GM19025 (cell line): Measurements from ENCODE around the gene CTNNA3.
"Not testable (repeated sequence)": the region's sequence is repeated elsewhere in the genome, so short reads cannot be mapped to it uniquely, and the experiment has no call there.

ENCODE experiments used
- ATAC-seq: cut with Tn5 transposase; IDR thresholded peaks from one replicate; pipeline ENCODE4 v1.9.1; 2021; ENCODE audit warnings: mild to moderate bottlenecking, low read depth, moderate library complexity; ENCODE audit not compliant: unreplicated experiment

CTNNA3 gene

GRCh38 chr10:67262675-67263074 is 433.3 kb downstream of the CTNNA3 start:
- ATAC-seq: no peak

- ATAC-seq: no peak
Observed at GRCh38 chr10:67261300-67261797, 434.6 kb downstream of the CTNNA3 start.

DNA sequence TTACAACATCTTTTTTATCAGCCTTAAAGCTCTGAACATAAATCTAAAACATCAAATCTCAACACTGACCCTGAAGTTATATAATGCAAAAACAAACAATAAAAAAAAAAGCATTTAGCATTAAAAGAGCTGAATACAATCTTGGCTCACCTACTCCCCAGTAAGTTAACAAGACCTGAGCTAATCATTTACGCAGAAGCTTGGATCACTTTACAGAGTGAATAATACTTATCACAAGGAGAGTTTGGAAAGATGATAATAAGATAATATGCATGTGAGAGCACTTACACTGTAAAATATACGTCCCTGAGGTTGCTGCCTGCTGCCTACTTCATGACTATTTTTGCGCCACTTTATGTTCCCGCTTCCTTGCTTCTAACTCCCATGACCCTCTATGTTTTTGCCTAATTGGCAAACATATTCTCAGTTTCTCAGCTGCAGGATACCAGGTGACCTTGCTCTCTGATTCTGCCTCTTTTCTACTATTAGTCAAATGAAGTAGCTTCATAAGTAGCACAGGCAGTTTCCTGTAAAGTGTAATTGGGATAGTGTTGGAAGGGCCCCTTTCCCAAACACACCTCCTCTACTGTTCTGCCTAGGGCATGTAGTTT is 436.6 kb downstream of the CTNNA3 start:
- no peak for ATAC-seq

- no peak for ATAC-seq
Observed at GRCh38 chr10:67257427-67258144, 438.4 kb downstream of the CTNNA3 start.

GRCh38 chr10:67257018-67257417 is 439.0 kb downstream of the CTNNA3 start:
- ATAC-seq: no peak

DNA sequence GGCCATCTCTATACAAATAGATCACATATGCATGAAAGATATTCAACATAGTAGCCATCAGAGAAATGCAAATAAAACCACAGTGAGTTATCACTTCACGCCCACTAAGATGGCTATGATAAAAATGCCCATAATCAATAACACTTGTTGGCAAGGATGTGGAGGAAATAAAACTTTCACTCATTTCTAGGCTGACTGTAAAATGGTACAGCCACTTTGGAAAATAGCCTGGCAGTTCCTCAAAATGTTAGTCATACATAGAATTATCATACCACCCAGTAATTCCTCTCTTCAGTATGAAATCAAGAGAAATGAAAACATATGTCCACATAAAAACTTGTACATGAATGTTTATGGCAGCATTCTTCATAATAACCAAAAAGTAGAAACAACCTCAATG is 445.3 kb downstream of the CTNNA3 start:
- no peak for ATAC-seq

DNA sequence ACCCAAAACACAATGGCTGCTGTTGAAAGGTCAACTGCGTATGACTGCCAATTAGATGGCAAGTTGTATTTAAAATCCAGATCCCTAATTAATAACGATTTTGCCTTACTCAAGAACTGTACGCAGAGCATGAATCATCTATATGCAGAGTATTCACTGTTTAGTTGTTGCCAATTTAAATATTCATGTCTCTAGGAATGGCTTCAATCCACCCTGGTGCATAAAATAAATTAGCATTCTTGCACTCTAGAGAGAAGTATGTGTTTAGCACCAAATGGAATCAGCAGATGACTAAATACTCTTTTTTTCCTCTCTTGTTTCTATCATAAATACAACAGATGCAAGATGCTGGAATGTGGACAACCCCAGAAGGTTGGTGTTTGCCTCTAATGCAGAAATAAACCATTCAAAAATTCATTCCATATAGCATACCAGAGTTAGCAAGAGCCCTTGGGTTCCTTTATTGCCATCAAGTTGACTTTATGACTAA is 449.9 kb downstream of the CTNNA3 start:
- ATAC-seq: no peak

- no peak for ATAC-seq
Observed at GRCh38 chr10:67242528-67242927, 453.5 kb downstream of the CTNNA3 start.

GRCh38 chr10:67241451-67241850 is 454.5 kb downstream of the CTNNA3 start:
- no peak for ATAC-seq

DNA sequence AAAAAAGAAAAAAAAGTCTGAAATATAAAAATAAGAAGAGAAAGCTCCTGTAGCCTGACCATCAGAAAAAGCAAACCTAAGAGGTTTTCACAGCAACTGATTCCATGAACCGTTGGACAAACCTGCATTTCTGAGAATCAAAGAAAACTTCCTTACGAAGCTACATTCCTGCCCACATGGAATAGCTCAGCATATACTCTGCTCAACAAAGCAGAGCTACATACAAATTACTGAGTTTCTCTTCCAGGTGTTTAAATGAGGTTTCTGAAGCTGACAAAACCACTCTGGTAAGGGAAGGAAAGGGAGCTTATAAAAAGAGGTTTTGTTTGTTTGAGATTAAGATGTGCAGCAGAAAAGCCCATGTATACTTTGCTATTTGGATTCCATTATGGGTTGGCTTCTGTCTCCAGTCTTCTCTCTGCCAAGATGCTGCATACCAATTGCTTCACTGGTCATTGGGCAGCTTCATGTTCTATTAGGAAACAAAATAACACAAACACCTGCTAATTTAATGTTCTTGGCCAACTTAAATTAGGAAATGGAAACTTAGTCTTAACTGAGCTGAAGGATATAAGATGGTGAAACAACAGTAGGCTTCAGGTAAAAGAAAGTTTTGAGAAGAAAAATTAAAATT is 456.0 kb downstream of the CTNNA3 start:
- no peak for ATAC-seq

GRCh38 chr10:67230680-67231500 is 465.1 kb downstream of the CTNNA3 start:
- ATAC-seq: not testable (repeated sequence)

GRCh38 chr10:67225226-67225625 is 470.8 kb downstream of the CTNNA3 start:
- no peak for ATAC-seq

DNA sequence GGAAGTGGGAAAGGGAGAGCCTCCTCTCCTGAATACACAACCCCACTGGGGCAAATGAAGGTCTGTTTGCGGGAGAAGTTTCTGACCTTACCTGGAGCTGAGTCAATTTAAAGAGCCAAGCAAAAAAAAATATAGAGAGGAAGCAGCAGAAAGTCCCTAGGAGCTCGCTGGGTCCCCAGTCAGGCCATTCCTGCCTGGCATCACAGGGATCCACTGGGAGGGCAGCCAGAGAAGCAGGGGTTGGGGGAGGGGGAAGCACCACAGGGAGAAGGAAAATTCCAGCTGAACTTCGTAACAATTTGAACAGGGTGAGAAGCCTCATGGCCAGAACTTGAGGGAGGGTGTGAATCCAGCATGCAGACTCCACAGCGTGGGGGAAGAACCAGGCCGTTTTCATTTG is 471.4 kb downstream of the CTNNA3 start:
- no peak for ATAC-seq

- no peak for ATAC-seq
Observed at GRCh38 chr10:67222934-67223333, 473.1 kb downstream of the CTNNA3 start.

DNA sequence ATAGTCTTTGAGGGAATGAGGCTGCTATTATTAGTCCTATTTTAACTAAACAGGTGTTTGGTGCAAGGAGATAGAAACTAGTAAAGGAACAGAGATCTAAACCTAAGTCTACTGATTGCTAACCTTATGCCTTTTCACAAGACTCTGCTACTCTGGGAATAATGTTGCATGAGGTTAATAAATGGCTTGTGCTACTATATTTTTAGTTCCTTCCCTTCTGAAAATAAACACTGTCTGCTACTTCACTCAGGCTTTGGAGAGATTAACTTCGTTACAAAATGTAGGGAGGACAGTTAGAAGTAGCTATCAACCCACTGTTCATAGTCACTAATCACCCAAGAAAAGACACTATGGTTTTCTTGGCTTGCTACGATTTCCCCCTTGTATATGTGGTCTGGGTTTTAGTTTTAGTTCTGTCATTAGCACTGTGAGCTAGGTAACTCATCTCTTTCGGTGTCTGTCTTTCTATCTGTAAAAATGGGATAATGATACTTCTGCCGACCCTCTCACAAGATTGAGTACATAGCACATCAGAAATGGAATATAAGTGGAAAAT is 474.0 kb downstream of the CTNNA3 start:
- no peak for ATAC-seq

GRCh38 chr10:67211680-67212079 is 484.3 kb downstream of the CTNNA3 start:
- no peak for ATAC-seq

- ATAC-seq: not testable (repeated sequence)
Observed at GRCh38 chr10:67207923-67208322, 488.1 kb downstream of the CTNNA3 start.

- ATAC-seq: no peak
Observed at GRCh38 chr10:67200913-67201564, 495.0 kb downstream of the CTNNA3 start.

GRCh38 chr10:67175354-67175753 is 520.6 kb downstream of the CTNNA3 start:
- no peak for ATAC-seq

GRCh38 chr10:67173787-67174186 is 522.2 kb downstream of the CTNNA3 start:
- no peak for ATAC-seq
